DND-41 (cell line): ENCODE measurements around the gene UPB1.

Experiments used
- ATAC-seq: fragments of 200-7000 bp; cut with Tn5 transposase; 3 replicates; pipeline ENCODE4 v1.9.1; 2021; ENCODE audit warnings: low read depth; ENCODE audit not compliant: insufficient read depth
- DNase-seq: peaks from one replicate; pipeline ENCODE4 v3.0.0-alpha.2; 2020
- H2AFZ ChIP-seq: 2 replicates; pipeline ENCODE4 v1.6.0; 2012; ENCODE audit warnings: low read depth, low read length
- H3K27ac ChIP-seq: 2 replicates; pipeline ENCODE4 v1.5.1; 2012; ENCODE audit warnings: low read length, inconsistent platforms
- H3K27me3 ChIP-seq: fragments of 200-600 bp; sonication (generic); 2 replicates; pipeline ENCODE4 v1.6.0; 2012; ENCODE audit warnings: low read length, mild to moderate bottlenecking, inconsistent platforms; ENCODE audit not compliant: insufficient read depth, poor library complexity
- H3K36me3 ChIP-seq: 2 replicates; pipeline ENCODE4 v1.5.1; 2012; ENCODE audit warnings: low read length, inconsistent platforms; ENCODE audit not compliant: insufficient read depth
- H3K4me1 ChIP-seq: 2 replicates; pipeline ENCODE4 v1.5.1; 2012; ENCODE audit warnings: mild to moderate bottlenecking, low read length; ENCODE audit not compliant: insufficient read depth
- H3K4me2 ChIP-seq: 2 replicates; pipeline ENCODE4 v1.6.0; 2012; ENCODE audit warnings: mild to moderate bottlenecking, moderate library complexity, low read length, inconsistent platforms; ENCODE audit not compliant: insufficient read depth
- H3K4me3 ChIP-seq, 2 experiments: fragments of 200-600 bp in 1 of 2; shearing (Covaris generic) in 1 of 2; 2 replicates each; pipeline ENCODE4 v1.5.1; 2012 to 2016; ENCODE audit warnings: inconsistent platforms in 2 of 2, low read length in 2 of 2, mild to moderate bottlenecking in 2 of 2, low read depth in 1 of 2, moderate library complexity in 1 of 2
- H3K79me2 ChIP-seq: 2 replicates; pipeline ENCODE4 v1.6.0; 2012; ENCODE audit warnings: low read length, inconsistent platforms; ENCODE audit not compliant: insufficient read depth
- H3K9ac ChIP-seq: 2 replicates; pipeline ENCODE4 v1.6.0; 2012; ENCODE audit warnings: low read depth, mild to moderate bottlenecking, inconsistent platforms, low read length, moderate library complexity
- H3K9me3 ChIP-seq: 2 replicates; pipeline ENCODE4 v1.5.1; 2012; ENCODE audit warnings: low read length, moderate library complexity, mild to moderate bottlenecking, inconsistent platforms; ENCODE audit not compliant: insufficient read depth, severe bottlenecking
- H4K20me1 ChIP-seq: 2 replicates; pipeline ENCODE4 v1.6.0; 2012; ENCODE audit warnings: low read length; ENCODE audit not compliant: insufficient read depth
- EZH2 ChIP-seq: IDR thresholded peaks from 3 replicates; pipeline ENCODE4 v1.6.1; 2012; ENCODE audit warnings: borderline replicate concordance, low read depth, mild to moderate bottlenecking, moderate library complexity, low read length, inconsistent platforms; ENCODE audit not compliant: severe bottlenecking
- TF ChIP-seq, protein P1 (sequence below): IDR thresholded peaks from 2 replicates; pipeline ENCODE4 v1.5.1; 2012; ENCODE audit warnings: borderline replicate concordance, low read length, moderate library complexity, mild to moderate bottlenecking; ENCODE audit not compliant: poor library complexity, severe bottlenecking; ENCODE audit errors: extremely low read depth

Gene UPB1

GRCh38 chr22:24496661-24497060 is 1.5 kb downstream of the UPB1 start:
- Histone ChIP-seq H3K4me1 (no peaks in the 10 kb centered on the region), H3K4me2 (no peak overlapping the region), H2AFZ (no peak overlapping the region), H3K79me2 (no peaks in the 10 kb centered on the region), H3K27ac (no peak overlapping the region), H3K27me3 (no peaks in the 10 kb centered on the region), H3K9me3 (no peaks in the 10 kb centered on the region), H3K36me3 (no peaks in the 10 kb centered on the region), H4K20me1 (no peaks in the 10 kb centered on the region), H3K9ac (no peak overlapping the region), H3K4me3 (no peak overlapping the region)
- TF ChIP-seq EZH2 = no peak
- TF ChIP-seq, protein P1, sequence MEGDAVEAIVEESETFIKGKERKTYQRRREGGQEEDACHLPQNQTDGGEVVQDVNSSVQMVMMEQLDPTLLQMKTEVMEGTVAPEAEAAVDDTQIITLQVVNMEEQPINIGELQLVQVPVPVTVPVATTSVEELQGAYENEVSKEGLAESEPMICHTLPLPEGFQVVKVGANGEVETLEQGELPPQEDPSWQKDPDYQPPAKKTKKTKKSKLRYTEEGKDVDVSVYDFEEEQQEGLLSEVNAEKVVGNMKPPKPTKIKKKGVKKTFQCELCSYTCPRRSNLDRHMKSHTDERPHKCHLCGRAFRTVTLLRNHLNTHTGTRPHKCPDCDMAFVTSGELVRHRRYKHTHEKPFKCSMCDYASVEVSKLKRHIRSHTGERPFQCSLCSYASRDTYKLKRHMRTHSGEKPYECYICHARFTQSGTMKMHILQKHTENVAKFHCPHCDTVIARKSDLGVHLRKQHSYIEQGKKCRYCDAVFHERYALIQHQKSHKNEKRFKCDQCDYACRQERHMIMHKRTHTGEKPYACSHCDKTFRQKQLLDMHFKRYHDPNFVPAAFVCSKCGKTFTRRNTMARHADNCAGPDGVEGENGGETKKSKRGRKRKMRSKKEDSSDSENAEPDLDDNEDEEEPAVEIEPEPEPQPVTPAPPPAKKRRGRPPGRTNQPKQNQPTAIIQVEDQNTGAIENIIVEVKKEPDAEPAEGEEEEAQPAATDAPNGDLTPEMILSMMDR = no peak
- ATAC-seq (no peak), DNase-seq (no peak)

- no peaks in the 10 kb centered on the region for H3K27me3 ChIP-seq
- ATAC-seq = peak; percentile 76
- no peaks in the 10 kb centered on the region for H3K79me2 ChIP-seq
- TF ChIP-seq, protein P1 = no peak
- TF ChIP-seq EZH2 = no peak
- no peaks in the 10 kb centered on the region for H3K9me3 ChIP-seq
- H3K27ac ChIP-seq = no peak overlapping the region
- no peak overlapping the region for H3K9ac ChIP-seq
- no peak overlapping the region for H3K4me2 ChIP-seq
- H4K20me1 ChIP-seq = no peaks in the 10 kb centered on the region
- no peaks in the 10 kb centered on the region for H3K36me3 ChIP-seq
- H2AFZ ChIP-seq = no peak overlapping the region
- no peaks in the 10 kb centered on the region for H3K4me1 ChIP-seq
- H3K4me3 ChIP-seq = no peak overlapping the region
- DNase-seq = peak; percentile 35
These were observed 2.7 kb downstream of the UPB1 start for GRCh38 chr22:24497841-24498258.

GRCh38 chr22:24498824-24499223 is 3.7 kb downstream of the UPB1 start:
- no peak for TF ChIP-seq EZH2
- TF ChIP-seq, protein P1 = no peak
- ATAC-seq (no peak), DNase-seq (no peak)
- Histone ChIP-seq H4K20me1 (no peaks in the 10 kb centered on the region), H3K79me2 (no peaks in the 10 kb centered on the region), H3K9ac (no peak overlapping the region), H3K27ac (no peak overlapping the region), H3K4me1 (peaks cover 4% of the 10 kb centered on the region; the same call in 1 of the 2 replicates), H3K27me3 (no peaks in the 10 kb centered on the region), H2AFZ (no peak overlapping the region), H3K4me2 (no peak overlapping the region), H3K36me3 (no peaks in the 10 kb centered on the region), H3K9me3 (no peaks in the 10 kb centered on the region), H3K4me3 (no peak overlapping the region)

- Histone ChIP-seq H4K20me1 (no peaks in the 10 kb centered on the region), H3K4me3 (no peak overlapping the region), H3K36me3 (no peaks in the 10 kb centered on the region), H3K9me3 (no peaks in the 10 kb centered on the region), H3K4me2 (no peak overlapping the region), H3K4me1 (peaks cover 4% of the 10 kb centered on the region; the same call in 1 of the 2 replicates), H3K79me2 (no peaks in the 10 kb centered on the region), H3K27ac (no peak overlapping the region), H2AFZ (no peak overlapping the region), H3K9ac (no peak overlapping the region), H3K27me3 (no peaks in the 10 kb centered on the region)
- no peak for ATAC-seq
- TF ChIP-seq, protein P1 = no peak
- no peak for TF ChIP-seq EZH2
- DNase-seq = no peak
These were observed 4.7 kb downstream of the UPB1 start for GRCh38 chr22:24499706-24500276.
